ENCODE measurements around the gene KHSRP. TPM values are rescaled to one million over a fixed set of nuclear protein-coding genes. Genes with fewer than 3 reads are reported as not detected.
A peak's percentile ranks its signal among the peaks of the same experiment; 100 is the strongest.

Gene KHSRP
- total and polyA plus RNA-seq, 11 donors, result 53.9 to 122 (median 89.3) TPM

DNA sequence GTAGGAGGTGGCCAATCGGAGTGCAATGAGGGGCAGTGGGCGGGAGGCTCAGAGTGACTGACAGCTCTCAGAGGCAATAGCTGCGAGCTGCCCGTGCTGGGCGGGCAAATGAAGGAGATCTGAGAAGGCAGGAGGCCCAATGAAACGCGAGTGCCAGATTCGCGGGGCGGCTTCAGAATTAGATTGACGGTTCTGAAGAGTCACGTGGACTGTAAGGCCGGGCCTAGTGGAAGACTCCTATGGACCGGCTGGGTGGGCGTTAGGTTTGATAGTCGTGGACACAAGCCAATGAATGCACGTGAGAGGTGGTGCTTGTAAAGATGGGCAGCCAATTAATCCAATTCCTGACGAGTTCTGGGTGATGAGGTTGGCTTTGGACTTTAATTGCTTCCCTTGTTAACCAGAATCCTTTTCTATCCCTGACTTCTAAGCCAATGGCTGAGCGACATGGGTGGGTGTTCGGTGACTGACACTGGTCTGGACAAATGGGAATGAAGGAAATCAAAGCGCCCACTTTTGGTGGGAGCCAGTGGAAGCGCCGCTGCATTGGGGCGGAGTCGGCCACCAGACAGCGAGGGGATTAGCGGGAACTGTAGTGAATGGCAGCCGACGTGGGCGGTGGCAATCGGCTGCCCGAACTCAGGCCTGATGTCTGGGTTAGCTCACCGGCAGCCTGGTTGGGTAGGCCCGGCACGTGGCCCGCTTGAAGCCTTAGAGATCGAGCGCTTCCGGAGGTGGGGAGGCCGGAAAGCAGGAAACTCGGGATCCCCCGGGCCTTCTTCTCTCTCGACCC, 524 bp upstream of the KHSRP start:
- WGBS, 4 donors, result 5 to 6% (median 6%) methylated on average over 43 of the region's 43 CpGs
- peak overlapping the region; percentile 59 to 89 (median 84) for H3K27ac ChIP-seq
- DNase-seq (peak; percentile 99 to 100 (median 100)), ATAC-seq (peak; percentile 94 to 97 (median 96))
- TF ChIP-seq, protein P1, sequence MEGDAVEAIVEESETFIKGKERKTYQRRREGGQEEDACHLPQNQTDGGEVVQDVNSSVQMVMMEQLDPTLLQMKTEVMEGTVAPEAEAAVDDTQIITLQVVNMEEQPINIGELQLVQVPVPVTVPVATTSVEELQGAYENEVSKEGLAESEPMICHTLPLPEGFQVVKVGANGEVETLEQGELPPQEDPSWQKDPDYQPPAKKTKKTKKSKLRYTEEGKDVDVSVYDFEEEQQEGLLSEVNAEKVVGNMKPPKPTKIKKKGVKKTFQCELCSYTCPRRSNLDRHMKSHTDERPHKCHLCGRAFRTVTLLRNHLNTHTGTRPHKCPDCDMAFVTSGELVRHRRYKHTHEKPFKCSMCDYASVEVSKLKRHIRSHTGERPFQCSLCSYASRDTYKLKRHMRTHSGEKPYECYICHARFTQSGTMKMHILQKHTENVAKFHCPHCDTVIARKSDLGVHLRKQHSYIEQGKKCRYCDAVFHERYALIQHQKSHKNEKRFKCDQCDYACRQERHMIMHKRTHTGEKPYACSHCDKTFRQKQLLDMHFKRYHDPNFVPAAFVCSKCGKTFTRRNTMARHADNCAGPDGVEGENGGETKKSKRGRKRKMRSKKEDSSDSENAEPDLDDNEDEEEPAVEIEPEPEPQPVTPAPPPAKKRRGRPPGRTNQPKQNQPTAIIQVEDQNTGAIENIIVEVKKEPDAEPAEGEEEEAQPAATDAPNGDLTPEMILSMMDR (IDR thresholded peaks at IDR 0.05), result peak in 2 of 12 donors; percentile 14 to 26
- peak in 1 of 2 donors; percentile 31 for TF ChIP-seq POLR2A (IDR thresholded peaks at IDR 0.05)
- H3K4me1 ChIP-seq, result peaks cover 0 to 41% (median 21%) of the 10 kb centered on the region in 12 donors
- no peaks in the 10 kb centered on the region for H3K27me3 ChIP-seq
- intact Hi-C loops (cut with DNase I), result loop anchor here in 3 of 10 donors (1.0 to 5.0 kb wide), 6 partner anchors 32 to 64 kb away; partner anchors contain the start of genes ALKBH7 (in 3 of the 3), GTF2F1 (in 2 of the 3) and CLPP (in 1 of the 3)
- H3K36me3 ChIP-seq, result peaks cover 0 to 23% (median 16%) of the 10 kb centered on the region in 9 donors
- no peaks in the 10 kb centered on the region for H3K9me3 ChIP-seq
- peak overlapping the region in 10 of 12 donors; percentile 24 to 96 (median 76) for H3K4me3 ChIP-seq

DNA sequence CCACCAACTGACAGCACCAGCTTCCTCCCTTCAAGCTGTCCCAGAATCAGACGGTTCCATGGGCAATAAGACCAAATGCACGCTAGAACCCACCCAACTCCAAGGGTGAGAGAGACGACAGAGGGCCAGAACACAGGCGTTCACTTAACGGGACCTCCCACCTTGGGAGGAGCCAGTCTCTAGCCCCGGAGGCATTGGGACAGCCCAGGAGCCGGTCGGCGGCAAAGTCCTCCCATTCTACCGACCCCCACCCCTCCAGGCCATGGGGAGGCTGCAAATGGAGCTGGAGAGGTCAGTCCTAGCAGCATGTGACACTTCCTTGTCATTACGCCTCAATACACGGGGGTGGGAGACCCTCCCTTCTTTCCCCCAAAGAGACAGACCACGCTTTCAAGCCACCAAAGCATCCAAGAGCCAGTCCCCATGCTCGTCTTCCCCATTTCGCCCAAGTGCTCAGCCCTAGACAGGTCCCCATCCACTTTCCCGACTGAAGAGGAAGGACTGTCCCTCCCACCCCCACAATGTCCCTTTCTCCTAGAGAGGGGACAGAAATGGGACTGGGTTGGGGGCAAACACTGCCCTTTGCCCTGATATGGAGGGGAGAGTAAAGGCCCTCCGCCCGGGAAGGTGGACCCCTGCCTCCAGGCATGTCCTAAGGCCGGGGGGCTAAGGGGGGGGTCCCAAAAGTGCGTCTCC, 964 bp downstream of the KHSRP start:
- TF ChIP-seq, protein P1 (IDR thresholded peaks at IDR 0.05), result no peak
- TF ChIP-seq POLR2A (IDR thresholded peaks at IDR 0.05), result no peak
- no peak for ATAC-seq
- Histone ChIP-seq H3K9me3 (no peaks in the 10 kb centered on the region), H3K4me1 (peaks cover 0 to 41% (median 21%) of the 10 kb centered on the region in 12 donors), H3K36me3 (peaks cover 0 to 38% (median 31%) of the 10 kb centered on the region in 9 donors), H3K27me3 (no peaks in the 10 kb centered on the region), H3K27ac (peak overlapping the region in 11 of 12 donors; percentile 25 to 78 (median 71)), H3K4me3 (peak overlapping the region; percentile 63 to 96 (median 78))
- peak in 1 of 5 donors; percentile 36 for DNase-seq
- intact Hi-C loops (cut with DNase I), result loop anchor here in 3 of 10 donors (2.0 to 5.0 kb wide), 3 partner anchors 31 to 51 kb away; partner anchors contain the start of genes ALKBH7 (in 3 of the 3) and GTF2F1 (in 1 of the 3)
- 1 to 3% (median 2%) methylated on average over 8 to 20 of the region's 20 CpGs for WGBS, 4 donors

DNA sequence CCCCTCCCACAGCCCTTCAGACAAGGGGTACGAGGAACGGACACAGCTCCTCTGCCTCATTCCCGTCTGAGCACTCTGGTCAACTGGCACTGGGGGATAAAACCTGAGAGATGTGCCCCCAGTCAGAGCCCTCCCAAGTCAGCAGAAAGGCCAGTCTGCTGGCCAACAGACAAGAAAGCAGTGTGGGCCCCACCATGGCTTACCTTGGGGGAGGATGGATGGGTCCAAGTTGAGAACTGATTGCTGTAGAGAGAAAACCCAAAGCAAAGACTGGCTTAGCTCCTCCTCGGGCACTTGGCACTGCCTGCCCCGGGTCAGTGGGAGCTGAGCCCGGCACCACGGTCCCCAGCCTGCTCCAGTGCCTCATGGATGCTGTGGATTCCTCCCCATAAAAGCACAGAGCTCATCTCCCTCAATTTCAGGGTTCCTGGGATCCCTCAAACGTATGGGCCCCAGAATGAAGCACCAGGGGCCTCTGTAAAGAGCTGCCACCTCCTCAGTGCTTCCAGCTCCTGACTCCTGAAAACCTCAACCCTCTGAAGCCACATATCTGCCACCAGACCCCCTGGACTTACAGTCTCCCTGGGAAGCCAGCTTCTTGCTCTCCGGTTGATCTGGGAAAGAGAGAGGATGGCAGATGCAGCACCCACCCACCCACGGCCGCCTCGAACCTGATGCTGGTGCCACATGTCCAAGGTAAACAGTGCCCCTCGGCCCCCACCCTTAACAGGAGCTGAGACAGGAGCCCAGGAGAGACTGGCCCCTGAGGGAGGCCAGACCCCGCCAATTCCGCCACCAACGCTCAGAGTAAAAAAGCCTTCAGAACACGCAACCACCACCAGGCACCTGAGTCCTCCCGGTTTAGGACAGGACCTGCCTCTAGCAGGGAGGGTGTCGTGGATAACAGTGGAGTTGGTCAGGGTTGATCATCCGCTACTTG, 3.3 kb downstream of the KHSRP start:
- 75 to 80% (median 78%) methylated on average over 19 to 20 of the region's 20 CpGs for WGBS, 4 donors
- Histone ChIP-seq H3K4me1 (peaks cover 0 to 41% (median 21%) of the 10 kb centered on the region in 12 donors), H3K27ac (no peak overlapping the region), H3K9me3 (no peaks in the 10 kb centered on the region), H3K4me3 (no peak overlapping the region), H3K27me3 (no peaks in the 10 kb centered on the region), H3K36me3 (peaks cover 0 to 61% (median 54%) of the 10 kb centered on the region in 9 donors)
- no peak for DNase-seq
- no peak for ATAC-seq
- intact Hi-C loops (cut with DNase I), result loop anchor here in 1 of 10 donors (5.0 kb wide), 1 partner anchor 49 kb away; the partner anchor contains the start of gene ALKBH7
- TF ChIP-seq POLR2A (IDR thresholded peaks at IDR 0.05), result no peak
- TF ChIP-seq, protein P1 (IDR thresholded peaks at IDR 0.05), result no peak
